H1 (cell line): ENCODE results near the gene BBS9. TPM values are rescaled to one million over a fixed set of nuclear protein-coding genes. Genes with fewer than 3 reads are reported as not detected.

ENCODE experiments used
- CBX8 ChIP-seq: fragments of 300-800, 300-1000 bp; sonication (generic); IDR thresholded peaks from 2 replicates; pipeline ENCODE4 v1.7.1; 2016; ENCODE audit warnings: low read depth, low read length, borderline replicate concordance
- GTF2F1 ChIP-seq: IDR thresholded peaks from 2 replicates; pipeline ENCODE4 v1.6.1; 2012; ENCODE audit warnings: low read depth, low read length, improper control_type of control experiment, borderline replicate concordance
- HDAC6 ChIP-seq: IDR thresholded peaks from one replicate; pipeline ENCODE4 v1.7.1; 2012; ENCODE audit warnings: low read depth, mild to moderate bottlenecking, inconsistent platforms, low read length, moderate library complexity
- NRF1 ChIP-seq: IDR thresholded peaks from 2 replicates; pipeline ENCODE4 v1.6.1; 2011; ENCODE audit warnings: mild to moderate bottlenecking, low read depth, low read length, improper control_type of control experiment
- TBP ChIP-seq: IDR thresholded peaks from 2 replicates; pipeline ENCODE4 v1.6.1; 2011; ENCODE audit warnings: low read depth, low read length, improper control_type of control experiment
- polyA plus RNA-seq, 7 experiments: library from polyadenylated mRNA; depleted of rRNA in 3 of 7; stranded (reverse) in 5 of 7; unstranded in 2 of 7; fragments of >200 nt in 5 of 7; fragments of 200-250 nt in 2 of 7; gene quantifications; 1 replicate in 5 of 7; 2 replicates in 1 of 7; 4 replicates in 1 of 7; pipeline versions ENCODE4 v1.2.1 to v1.2.3, GENCODE V29; 2011 to 2013; ENCODE audit warnings: missing spikeins in 2 of 7, mixed read lengths in 2 of 7
- total RNA-seq: library from RNA; stranded (reverse); fragmentation: NEBNext Ultra II Directional; extraction: Animal tissue kit (Norgen Biotek cat#: 25700); gene quantifications from 2 replicates; pipeline ENCODE4 v1.2.1, GENCODE V29; 2021
- TF ChIP-seq, protein P1 (sequence below): fragments of 300-600 bp; sonication (generic); IDR thresholded peaks from 2 replicates; pipeline ENCODE4 v1.7.1; 2012; ENCODE audit warnings: low read length, moderate library complexity, mild to moderate bottlenecking, inconsistent platforms; ENCODE audit not compliant: insufficient replicate concordance

Gene BBS9
- total and polyA plus RNA-seq, 2 of the 8 experiments (the other 6 are each of a cell fraction or from before 2014, with no cell fraction given): 22.3 to 37.0 TPM

DNA sequence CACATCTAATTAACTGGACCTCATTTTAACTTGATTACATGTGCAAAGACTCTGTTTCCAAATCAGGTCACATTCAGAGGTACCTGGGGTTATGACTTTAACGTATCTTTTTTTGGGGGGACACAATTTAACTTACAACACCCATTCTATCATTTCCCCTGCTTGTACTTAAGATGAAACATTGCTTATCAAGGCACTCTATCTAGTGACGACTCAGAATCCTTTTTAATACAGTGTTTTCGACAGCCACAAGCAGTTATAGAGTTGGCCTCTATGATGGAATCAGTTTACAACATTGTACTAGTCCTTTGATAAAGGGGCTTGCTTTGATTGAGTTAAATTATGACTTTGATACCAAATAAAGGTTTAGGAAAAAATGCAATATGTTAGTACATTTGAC is 22.7 kb downstream of the BBS9 start (continued):
- TF ChIP-seq, protein P1, sequence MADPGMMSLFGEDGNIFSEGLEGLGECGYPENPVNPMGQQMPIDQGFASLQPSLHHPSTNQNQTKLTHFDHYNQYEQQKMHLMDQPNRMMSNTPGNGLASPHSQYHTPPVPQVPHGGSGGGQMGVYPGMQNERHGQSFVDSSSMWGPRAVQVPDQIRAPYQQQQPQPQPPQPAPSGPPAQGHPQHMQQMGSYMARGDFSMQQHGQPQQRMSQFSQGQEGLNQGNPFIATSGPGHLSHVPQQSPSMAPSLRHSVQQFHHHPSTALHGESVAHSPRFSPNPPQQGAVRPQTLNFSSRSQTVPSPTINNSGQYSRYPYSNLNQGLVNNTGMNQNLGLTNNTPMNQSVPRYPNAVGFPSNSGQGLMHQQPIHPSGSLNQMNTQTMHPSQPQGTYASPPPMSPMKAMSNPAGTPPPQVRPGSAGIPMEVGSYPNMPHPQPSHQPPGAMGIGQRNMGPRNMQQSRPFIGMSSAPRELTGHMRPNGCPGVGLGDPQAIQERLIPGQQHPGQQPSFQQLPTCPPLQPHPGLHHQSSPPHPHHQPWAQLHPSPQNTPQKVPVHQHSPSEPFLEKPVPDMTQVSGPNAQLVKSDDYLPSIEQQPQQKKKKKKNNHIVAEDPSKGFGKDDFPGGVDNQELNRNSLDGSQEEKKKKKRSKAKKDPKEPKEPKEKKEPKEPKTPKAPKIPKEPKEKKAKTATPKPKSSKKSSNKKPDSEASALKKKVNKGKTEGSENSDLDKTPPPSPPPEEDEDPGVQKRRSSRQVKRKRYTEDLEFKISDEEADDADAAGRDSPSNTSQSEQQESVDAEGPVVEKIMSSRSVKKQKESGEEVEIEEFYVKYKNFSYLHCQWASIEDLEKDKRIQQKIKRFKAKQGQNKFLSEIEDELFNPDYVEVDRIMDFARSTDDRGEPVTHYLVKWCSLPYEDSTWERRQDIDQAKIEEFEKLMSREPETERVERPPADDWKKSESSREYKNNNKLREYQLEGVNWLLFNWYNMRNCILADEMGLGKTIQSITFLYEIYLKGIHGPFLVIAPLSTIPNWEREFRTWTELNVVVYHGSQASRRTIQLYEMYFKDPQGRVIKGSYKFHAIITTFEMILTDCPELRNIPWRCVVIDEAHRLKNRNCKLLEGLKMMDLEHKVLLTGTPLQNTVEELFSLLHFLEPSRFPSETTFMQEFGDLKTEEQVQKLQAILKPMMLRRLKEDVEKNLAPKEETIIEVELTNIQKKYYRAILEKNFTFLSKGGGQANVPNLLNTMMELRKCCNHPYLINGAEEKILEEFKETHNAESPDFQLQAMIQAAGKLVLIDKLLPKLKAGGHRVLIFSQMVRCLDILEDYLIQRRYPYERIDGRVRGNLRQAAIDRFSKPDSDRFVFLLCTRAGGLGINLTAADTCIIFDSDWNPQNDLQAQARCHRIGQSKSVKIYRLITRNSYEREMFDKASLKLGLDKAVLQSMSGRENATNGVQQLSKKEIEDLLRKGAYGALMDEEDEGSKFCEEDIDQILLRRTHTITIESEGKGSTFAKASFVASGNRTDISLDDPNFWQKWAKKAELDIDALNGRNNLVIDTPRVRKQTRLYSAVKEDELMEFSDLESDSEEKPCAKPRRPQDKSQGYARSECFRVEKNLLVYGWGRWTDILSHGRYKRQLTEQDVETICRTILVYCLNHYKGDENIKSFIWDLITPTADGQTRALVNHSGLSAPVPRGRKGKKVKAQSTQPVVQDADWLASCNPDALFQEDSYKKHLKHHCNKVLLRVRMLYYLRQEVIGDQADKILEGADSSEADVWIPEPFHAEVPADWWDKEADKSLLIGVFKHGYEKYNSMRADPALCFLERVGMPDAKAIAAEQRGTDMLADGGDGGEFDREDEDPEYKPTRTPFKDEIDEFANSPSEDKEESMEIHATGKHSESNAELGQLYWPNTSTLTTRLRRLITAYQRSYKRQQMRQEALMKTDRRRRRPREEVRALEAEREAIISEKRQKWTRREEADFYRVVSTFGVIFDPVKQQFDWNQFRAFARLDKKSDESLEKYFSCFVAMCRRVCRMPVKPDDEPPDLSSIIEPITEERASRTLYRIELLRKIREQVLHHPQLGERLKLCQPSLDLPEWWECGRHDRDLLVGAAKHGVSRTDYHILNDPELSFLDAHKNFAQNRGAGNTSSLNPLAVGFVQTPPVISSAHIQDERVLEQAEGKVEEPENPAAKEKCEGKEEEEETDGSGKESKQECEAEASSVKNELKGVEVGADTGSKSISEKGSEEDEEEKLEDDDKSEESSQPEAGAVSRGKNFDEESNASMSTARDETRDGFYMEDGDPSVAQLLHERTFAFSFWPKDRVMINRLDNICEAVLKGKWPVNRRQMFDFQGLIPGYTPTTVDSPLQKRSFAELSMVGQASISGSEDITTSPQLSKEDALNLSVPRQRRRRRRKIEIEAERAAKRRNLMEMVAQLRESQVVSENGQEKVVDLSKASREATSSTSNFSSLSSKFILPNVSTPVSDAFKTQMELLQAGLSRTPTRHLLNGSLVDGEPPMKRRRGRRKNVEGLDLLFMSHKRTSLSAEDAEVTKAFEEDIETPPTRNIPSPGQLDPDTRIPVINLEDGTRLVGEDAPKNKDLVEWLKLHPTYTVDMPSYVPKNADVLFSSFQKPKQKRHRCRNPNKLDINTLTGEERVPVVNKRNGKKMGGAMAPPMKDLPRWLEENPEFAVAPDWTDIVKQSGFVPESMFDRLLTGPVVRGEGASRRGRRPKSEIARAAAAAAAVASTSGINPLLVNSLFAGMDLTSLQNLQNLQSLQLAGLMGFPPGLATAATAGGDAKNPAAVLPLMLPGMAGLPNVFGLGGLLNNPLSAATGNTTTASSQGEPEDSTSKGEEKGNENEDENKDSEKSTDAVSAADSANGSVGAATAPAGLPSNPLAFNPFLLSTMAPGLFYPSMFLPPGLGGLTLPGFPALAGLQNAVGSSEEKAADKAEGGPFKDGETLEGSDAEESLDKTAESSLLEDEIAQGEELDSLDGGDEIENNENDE: no peak
- TF ChIP-seq GTF2F1 (no peak), HDAC6 (no peak), TBP (no peak), NRF1 (no peak), CBX8 (no peak)
- TF ChIP-seq, all 59 proteins: peak for 0
